H9 (cell line): Measurements from ENCODE around the gene HCFC1. TPM values are rescaled to one million over a fixed set of nuclear protein-coding genes. Genes with fewer than 3 reads are reported as not detected.

ENCODE experiments used
- DNase-seq: peaks from one replicate; pipeline ENCODE4 v3.0.0-alpha.2; 2017
- H2AFZ ChIP-seq: one replicate; pipeline ENCODE4 v1.6.1; 2013; ENCODE audit warnings: mild to moderate bottlenecking, low read length, control low read depth, moderate library complexity
- H2AK5ac ChIP-seq: 2 replicates; pipeline ENCODE4 v1.6.1; 2013; ENCODE audit warnings: low read length, control low read depth, mixed read lengths; ENCODE audit not compliant: insufficient read length
- H2BK120ac ChIP-seq: one replicate; pipeline ENCODE4 v1.6.1; 2013; ENCODE audit warnings: low read depth, mild to moderate bottlenecking, low read length, control low read depth, inconsistent platforms; ENCODE audit not compliant: poor library complexity, severe bottlenecking
- H2BK12ac ChIP-seq: 2 replicates; pipeline ENCODE4 v1.6.1; 2013; ENCODE audit warnings: low read length, control low read depth, mixed read lengths, low read depth; ENCODE audit not compliant: insufficient read length
- H2BK15ac ChIP-seq: 2 replicates; pipeline ENCODE4 v1.6.1; 2013; ENCODE audit warnings: low read depth, low read length, control low read depth
- H2BK20ac ChIP-seq: one replicate; pipeline ENCODE4 v1.6.1; 2013; ENCODE audit warnings: low read depth, mild to moderate bottlenecking, low read length, control low read depth, inconsistent platforms; ENCODE audit not compliant: poor library complexity, severe bottlenecking
- H2BK5ac ChIP-seq: 2 replicates; pipeline ENCODE4 v1.6.1; 2013; ENCODE audit warnings: low read length, control low read depth, mixed read lengths; ENCODE audit not compliant: insufficient read length
- H3K14ac ChIP-seq: 2 replicates; pipeline ENCODE4 v1.6.1; 2013; ENCODE audit warnings: low read length, control low read depth; ENCODE audit not compliant: insufficient read depth
- H3K18ac ChIP-seq: 2 replicates; pipeline ENCODE4 v1.6.1; 2013; ENCODE audit warnings: low read depth, mild to moderate bottlenecking, mixed read lengths, low read length, control low read depth; ENCODE audit not compliant: insufficient read length
- H3K23ac ChIP-seq: 2 replicates; pipeline ENCODE4 v1.6.1; 2013; ENCODE audit warnings: low read length, control low read depth, mixed read lengths, low read depth; ENCODE audit not compliant: insufficient read length
- H3K23me2 ChIP-seq: 2 replicates; pipeline ENCODE4 v1.6.1; 2013; ENCODE audit warnings: low read depth, mild to moderate bottlenecking, mixed read lengths, low read length, control low read depth; ENCODE audit not compliant: insufficient read length, poor library complexity, severe bottlenecking
- H3K27ac ChIP-seq: 2 replicates; pipeline ENCODE4 v1.5.1; 2013; ENCODE audit warnings: low read length, control low read depth, mixed read lengths, low read depth; ENCODE audit not compliant: insufficient read length
- H3K27me3 ChIP-seq: 2 replicates; pipeline ENCODE4 v1.6.1; 2013; ENCODE audit warnings: low read length, control low read depth, inconsistent platforms; ENCODE audit not compliant: insufficient read depth
- H3K4ac ChIP-seq: 2 replicates; pipeline ENCODE4 v1.6.1; 2013; ENCODE audit warnings: low read depth, mild to moderate bottlenecking, control low read depth, inconsistent platforms, low read length, moderate library complexity
- H3K4me1 ChIP-seq: 2 replicates; pipeline ENCODE4 v1.6.1; 2013; ENCODE audit warnings: low read length, control low read depth, inconsistent platforms; ENCODE audit not compliant: insufficient read depth
- H3K4me2 ChIP-seq: 2 replicates; pipeline ENCODE4 v1.6.1; 2013; ENCODE audit warnings: low read length, control low read depth, mixed read lengths; ENCODE audit not compliant: insufficient read length, insufficient read depth
- H3K56ac ChIP-seq: 2 replicates; pipeline ENCODE4 v1.6.1; 2013; ENCODE audit warnings: low read depth, mild to moderate bottlenecking, mixed read lengths, low read length, control low read depth; ENCODE audit not compliant: insufficient read length
- H3K79me1 ChIP-seq: 2 replicates; pipeline ENCODE4 v1.6.1; 2013; ENCODE audit warnings: low read depth, mild to moderate bottlenecking, moderate library complexity, low read length, control low read depth, inconsistent platforms; ENCODE audit not compliant: insufficient read depth, poor library complexity, severe bottlenecking
- H3K79me2 ChIP-seq: 2 replicates; pipeline ENCODE4 v1.6.1; 2013; ENCODE audit warnings: low read length, control low read depth, inconsistent platforms; ENCODE audit not compliant: insufficient read depth
- H3K9ac ChIP-seq: 2 replicates; pipeline ENCODE4 v1.6.1; 2013; ENCODE audit warnings: low read length, control low read depth, mixed read lengths; ENCODE audit not compliant: insufficient read length; ENCODE audit errors: extremely low read depth
- H3K9me3 ChIP-seq: one replicate; pipeline ENCODE4 v1.6.1; 2013; ENCODE audit warnings: low read depth, low read length, inconsistent platforms; ENCODE audit not compliant: control insufficient read depth
- H3T11ph ChIP-seq: one replicate; pipeline ENCODE4 v1.6.1; 2013; ENCODE audit warnings: mild to moderate bottlenecking, low read length, control low read depth, inconsistent platforms
- H4K20me1 ChIP-seq: one replicate; pipeline ENCODE4 v1.6.1; 2013; ENCODE audit not compliant: control insufficient read depth, insufficient read length, insufficient read depth
- H4K5ac ChIP-seq: 2 replicates; pipeline ENCODE4 v1.6.1; 2013; ENCODE audit warnings: low read depth, mild to moderate bottlenecking, mixed read lengths, low read length, control low read depth; ENCODE audit not compliant: insufficient read length
- H4K8ac ChIP-seq: replicated peaks from 2 replicates; pipeline ENCODE4 v1.6.1; 2013; ENCODE audit warnings: low read length, control low read depth, mixed read lengths, low read depth; ENCODE audit not compliant: insufficient read length
- H4K91ac ChIP-seq: 2 replicates; pipeline ENCODE4 v1.6.1; 2013; ENCODE audit warnings: low read depth, mild to moderate bottlenecking, moderate library complexity, mixed read lengths, low read length, control low read depth; ENCODE audit not compliant: insufficient read length
- H3K27ac Mint-ChIP-seq, 3 experiments: 2 replicates in 2 of 3; 3 replicates in 1 of 3; pipeline ENCODE4 v1.8.0; 2020 to 2021; ENCODE audit warnings: mixed read lengths in 3 of 3, mild to moderate bottlenecking in 1 of 3, moderate library complexity in 1 of 3
- H3K27me3 Mint-ChIP-seq: 2 replicates; pipeline ENCODE4 v1.8.0; 2021; ENCODE audit warnings: low read depth, mild to moderate bottlenecking, moderate library complexity, mixed read lengths
- H3K36me3 Mint-ChIP-seq, 3 experiments: 2 replicates in 2 of 3; 3 replicates in 1 of 3; pipeline ENCODE4 v1.8.0; 2020 to 2021; ENCODE audit warnings: low read depth in 3 of 3, mixed read lengths in 3 of 3; ENCODE audit not compliant: insufficient read depth in 1 of 3
- H3K4me1 Mint-ChIP-seq, 2 experiments: 2 replicates each; pipeline ENCODE4 v1.8.0; 2020; ENCODE audit warnings: mixed read lengths in 2 of 2
- H3K4me3 Mint-ChIP-seq, 2 experiments: 2 replicates in 1 of 2; 3 replicates in 1 of 2; pipeline ENCODE4 v1.8.0; 2020 to 2021; ENCODE audit warnings: mild to moderate bottlenecking in 2 of 2, mixed read lengths in 2 of 2, moderate library complexity in 1 of 2
- H3K9me3 Mint-ChIP-seq, 2 experiments: 2 replicates in 1 of 2; 3 replicates in 1 of 2; pipeline ENCODE4 v1.8.0; 2020; ENCODE audit warnings: mild to moderate bottlenecking in 2 of 2, mixed read lengths in 2 of 2, moderate library complexity in 1 of 2
- WGBS: extraction: QIAGEN DNeasy Blood & Tissue Kit; methylation state at CpG from one replicate; pipeline ENCODE4 v1.1.7; 2013; ENCODE audit warnings: missing lambda C conversion rate, low lambda C conversion rate, mixed read lengths; ENCODE audit not compliant: insufficient read length; ENCODE audit errors: extremely low coverage; 5-methylcytosine and 5-hydroxymethylcytosine counted together
- total RNA-seq: library from RNA; stranded (reverse); gene quantifications from 2 replicates; pipeline ENCODE4 v1.2.1, GENCODE V29; 2021
- TF ChIP-seq, protein P1 (sequence below): fragments of 200-600 bp; sonication (generic); conservative IDR thresholded peaks from 3 replicates; pipeline ENCODE4 v1.8.0; 2021; ENCODE audit warnings: antibody characterized with exemption, mild to moderate bottlenecking

Gene HCFC1
- total RNA-seq, 1 experiment from 2014 or later, result 144 TPM

DNA sequence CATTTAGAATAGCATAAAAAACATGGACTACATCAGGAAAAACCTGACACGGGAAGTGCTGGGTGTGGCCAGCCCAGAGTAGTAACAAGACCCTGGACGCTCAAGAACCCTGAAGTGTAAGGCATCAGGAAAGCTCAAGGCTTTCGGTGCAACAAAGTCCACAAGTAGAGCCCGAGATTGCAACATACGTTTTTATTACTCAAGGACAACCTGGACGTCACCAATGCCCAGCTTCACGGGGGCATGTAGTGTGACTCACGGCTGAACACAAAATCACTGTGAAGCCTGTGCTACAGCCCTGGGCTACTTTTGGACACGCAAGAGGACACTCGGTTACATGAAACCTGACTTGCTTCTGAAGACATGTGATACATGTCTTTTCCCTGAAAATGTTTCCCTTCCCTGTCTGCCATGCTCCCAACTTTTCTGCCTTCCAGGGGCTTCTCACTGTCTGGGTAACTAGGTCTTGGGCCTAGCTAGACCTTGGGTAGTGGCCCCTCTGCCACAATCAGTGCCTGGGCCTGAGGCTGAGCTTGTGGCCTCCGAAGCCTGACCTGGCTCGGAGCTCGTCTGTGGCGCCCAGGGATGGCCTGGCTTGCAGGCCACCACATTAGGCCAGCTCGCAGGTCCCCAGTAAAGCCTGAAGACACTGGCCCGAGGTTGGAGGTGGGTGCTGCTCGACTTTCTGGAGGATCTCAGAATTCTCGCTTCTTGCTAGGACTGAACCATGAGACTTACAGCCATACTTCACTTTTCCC lies 38.9 kb upstream of the HCFC1 start:
- no peaks in the 10 kb centered on the region for H3K4me1 ChIP-seq
- H2AFZ ChIP-seq, result no peak overlapping the region
- no peak overlapping the region for H2AK5ac ChIP-seq
- no peak overlapping the region for H3K23ac ChIP-seq
- no peak overlapping the region for H3K18ac ChIP-seq
- DNase-seq, result no peak
- no peak overlapping the region for H4K8ac ChIP-seq
- no peak overlapping the region for H3K4ac ChIP-seq
- no peak overlapping the region for H3K56ac ChIP-seq
- WGBS, result no CpG with 5 or more reads among the region's 18 CpGs
- H2BK120ac ChIP-seq, result no peak overlapping the region
- peaks cover 64 to 68% of the 10 kb centered on the region in 2 experiments for H3K9me3 Mint-ChIP-seq
- no peak overlapping the region for H2BK12ac ChIP-seq
- H2BK20ac ChIP-seq, result no peak overlapping the region
- no peak overlapping the region for H3K4me3 Mint-ChIP-seq
- H3K27me3 ChIP-seq, result no peaks in the 10 kb centered on the region
- no peak overlapping the region for H4K5ac ChIP-seq
- H3K79me2 ChIP-seq, result no peaks in the 10 kb centered on the region
- H3K79me1 ChIP-seq, result no peaks in the 10 kb centered on the region
- peaks cover 14 to 60% (median 36%) of the 10 kb centered on the region in 3 experiments; a peak in 6 of 7 replicates for H3K36me3 Mint-ChIP-seq
- H3K23me2 ChIP-seq, result no peaks in the 10 kb centered on the region
- no peak overlapping the region for H2BK15ac ChIP-seq
- H3K27ac Mint-ChIP-seq, result no peak overlapping the region
- H4K20me1 ChIP-seq, result no peaks in the 10 kb centered on the region
- TF ChIP-seq, protein P1, sequence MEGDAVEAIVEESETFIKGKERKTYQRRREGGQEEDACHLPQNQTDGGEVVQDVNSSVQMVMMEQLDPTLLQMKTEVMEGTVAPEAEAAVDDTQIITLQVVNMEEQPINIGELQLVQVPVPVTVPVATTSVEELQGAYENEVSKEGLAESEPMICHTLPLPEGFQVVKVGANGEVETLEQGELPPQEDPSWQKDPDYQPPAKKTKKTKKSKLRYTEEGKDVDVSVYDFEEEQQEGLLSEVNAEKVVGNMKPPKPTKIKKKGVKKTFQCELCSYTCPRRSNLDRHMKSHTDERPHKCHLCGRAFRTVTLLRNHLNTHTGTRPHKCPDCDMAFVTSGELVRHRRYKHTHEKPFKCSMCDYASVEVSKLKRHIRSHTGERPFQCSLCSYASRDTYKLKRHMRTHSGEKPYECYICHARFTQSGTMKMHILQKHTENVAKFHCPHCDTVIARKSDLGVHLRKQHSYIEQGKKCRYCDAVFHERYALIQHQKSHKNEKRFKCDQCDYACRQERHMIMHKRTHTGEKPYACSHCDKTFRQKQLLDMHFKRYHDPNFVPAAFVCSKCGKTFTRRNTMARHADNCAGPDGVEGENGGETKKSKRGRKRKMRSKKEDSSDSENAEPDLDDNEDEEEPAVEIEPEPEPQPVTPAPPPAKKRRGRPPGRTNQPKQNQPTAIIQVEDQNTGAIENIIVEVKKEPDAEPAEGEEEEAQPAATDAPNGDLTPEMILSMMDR, result no peak
- no peaks in the 10 kb centered on the region; the same call in 1 of the 2 replicates for H3K27me3 Mint-ChIP-seq
- no peak overlapping the region for H3K4me2 ChIP-seq
- peaks cover 21% of the 10 kb centered on the region for H3K9me3 ChIP-seq
- H3T11ph ChIP-seq, result no peak overlapping the region
- H4K91ac ChIP-seq, result no peak overlapping the region
- peaks cover 0 to 5% of the 10 kb centered on the region in 2 experiments; a peak in 1 of 4 replicates for H3K4me1 Mint-ChIP-seq
- no peak overlapping the region for H2BK5ac ChIP-seq
- no peak overlapping the region for H3K14ac ChIP-seq
- H3K9ac ChIP-seq, result no peak overlapping the region
- H3K27ac ChIP-seq, result no peak overlapping the region
